H9 (cell line): ENCODE data around the gene RDH13. TPM values are rescaled to one million over a fixed set of nuclear protein-coding genes. Genes with fewer than 3 reads are reported as not detected.

Experiments used
- DNase-seq: peaks from one replicate; pipeline ENCODE4 v3.0.0-alpha.2; 2017
- H2AFZ ChIP-seq: one replicate; pipeline ENCODE4 v1.6.1; 2013; ENCODE audit warnings: mild to moderate bottlenecking, low read length, control low read depth, moderate library complexity
- H2AK5ac ChIP-seq: 2 replicates; pipeline ENCODE4 v1.6.1; 2013; ENCODE audit warnings: low read length, control low read depth, mixed read lengths; ENCODE audit not compliant: insufficient read length
- H2BK120ac ChIP-seq: one replicate; pipeline ENCODE4 v1.6.1; 2013; ENCODE audit warnings: low read depth, mild to moderate bottlenecking, low read length, control low read depth, inconsistent platforms; ENCODE audit not compliant: poor library complexity, severe bottlenecking
- H2BK12ac ChIP-seq: 2 replicates; pipeline ENCODE4 v1.6.1; 2013; ENCODE audit warnings: low read length, control low read depth, mixed read lengths, low read depth; ENCODE audit not compliant: insufficient read length
- H2BK15ac ChIP-seq: 2 replicates; pipeline ENCODE4 v1.6.1; 2013; ENCODE audit warnings: low read depth, low read length, control low read depth
- H2BK20ac ChIP-seq: one replicate; pipeline ENCODE4 v1.6.1; 2013; ENCODE audit warnings: low read depth, mild to moderate bottlenecking, low read length, control low read depth, inconsistent platforms; ENCODE audit not compliant: poor library complexity, severe bottlenecking
- H2BK5ac ChIP-seq: 2 replicates; pipeline ENCODE4 v1.6.1; 2013; ENCODE audit warnings: low read length, control low read depth, mixed read lengths; ENCODE audit not compliant: insufficient read length
- H3K14ac ChIP-seq: 2 replicates; pipeline ENCODE4 v1.6.1; 2013; ENCODE audit warnings: low read length, control low read depth; ENCODE audit not compliant: insufficient read depth
- H3K18ac ChIP-seq: 2 replicates; pipeline ENCODE4 v1.6.1; 2013; ENCODE audit warnings: low read depth, mild to moderate bottlenecking, mixed read lengths, low read length, control low read depth; ENCODE audit not compliant: insufficient read length
- H3K23ac ChIP-seq: 2 replicates; pipeline ENCODE4 v1.6.1; 2013; ENCODE audit warnings: low read length, control low read depth, mixed read lengths, low read depth; ENCODE audit not compliant: insufficient read length
- H3K23me2 ChIP-seq: 2 replicates; pipeline ENCODE4 v1.6.1; 2013; ENCODE audit warnings: low read depth, mild to moderate bottlenecking, mixed read lengths, low read length, control low read depth; ENCODE audit not compliant: insufficient read length, poor library complexity, severe bottlenecking
- H3K27ac ChIP-seq: 2 replicates; pipeline ENCODE4 v1.5.1; 2013; ENCODE audit warnings: low read length, control low read depth, mixed read lengths, low read depth; ENCODE audit not compliant: insufficient read length
- H3K27me3 ChIP-seq: 2 replicates; pipeline ENCODE4 v1.6.1; 2013; ENCODE audit warnings: low read length, control low read depth, inconsistent platforms; ENCODE audit not compliant: insufficient read depth
- H3K4ac ChIP-seq: 2 replicates; pipeline ENCODE4 v1.6.1; 2013; ENCODE audit warnings: low read depth, mild to moderate bottlenecking, control low read depth, inconsistent platforms, low read length, moderate library complexity
- H3K4me1 ChIP-seq: 2 replicates; pipeline ENCODE4 v1.6.1; 2013; ENCODE audit warnings: low read length, control low read depth, inconsistent platforms; ENCODE audit not compliant: insufficient read depth
- H3K4me2 ChIP-seq: 2 replicates; pipeline ENCODE4 v1.6.1; 2013; ENCODE audit warnings: low read length, control low read depth, mixed read lengths; ENCODE audit not compliant: insufficient read length, insufficient read depth
- H3K56ac ChIP-seq: 2 replicates; pipeline ENCODE4 v1.6.1; 2013; ENCODE audit warnings: low read depth, mild to moderate bottlenecking, mixed read lengths, low read length, control low read depth; ENCODE audit not compliant: insufficient read length
- H3K79me1 ChIP-seq: 2 replicates; pipeline ENCODE4 v1.6.1; 2013; ENCODE audit warnings: low read depth, mild to moderate bottlenecking, moderate library complexity, low read length, control low read depth, inconsistent platforms; ENCODE audit not compliant: insufficient read depth, poor library complexity, severe bottlenecking
- H3K79me2 ChIP-seq: 2 replicates; pipeline ENCODE4 v1.6.1; 2013; ENCODE audit warnings: low read length, control low read depth, inconsistent platforms; ENCODE audit not compliant: insufficient read depth
- H3K9ac ChIP-seq: 2 replicates; pipeline ENCODE4 v1.6.1; 2013; ENCODE audit warnings: low read length, control low read depth, mixed read lengths; ENCODE audit not compliant: insufficient read length; ENCODE audit errors: extremely low read depth
- H3K9me3 ChIP-seq: one replicate; pipeline ENCODE4 v1.6.1; 2013; ENCODE audit warnings: low read depth, low read length, inconsistent platforms; ENCODE audit not compliant: control insufficient read depth
- H3T11ph ChIP-seq: one replicate; pipeline ENCODE4 v1.6.1; 2013; ENCODE audit warnings: mild to moderate bottlenecking, low read length, control low read depth, inconsistent platforms
- H4K20me1 ChIP-seq: one replicate; pipeline ENCODE4 v1.6.1; 2013; ENCODE audit not compliant: control insufficient read depth, insufficient read length, insufficient read depth
- H4K5ac ChIP-seq: 2 replicates; pipeline ENCODE4 v1.6.1; 2013; ENCODE audit warnings: low read depth, mild to moderate bottlenecking, mixed read lengths, low read length, control low read depth; ENCODE audit not compliant: insufficient read length
- H4K8ac ChIP-seq: replicated peaks from 2 replicates; pipeline ENCODE4 v1.6.1; 2013; ENCODE audit warnings: low read length, control low read depth, mixed read lengths, low read depth; ENCODE audit not compliant: insufficient read length
- H4K91ac ChIP-seq: 2 replicates; pipeline ENCODE4 v1.6.1; 2013; ENCODE audit warnings: low read depth, mild to moderate bottlenecking, moderate library complexity, mixed read lengths, low read length, control low read depth; ENCODE audit not compliant: insufficient read length
- H3K27ac Mint-ChIP-seq, 3 experiments: 2 replicates in 2 of 3; 3 replicates in 1 of 3; pipeline ENCODE4 v1.8.0; 2020 to 2021; ENCODE audit warnings: mixed read lengths in 3 of 3, mild to moderate bottlenecking in 1 of 3, moderate library complexity in 1 of 3
- H3K27me3 Mint-ChIP-seq: 2 replicates; pipeline ENCODE4 v1.8.0; 2021; ENCODE audit warnings: low read depth, mild to moderate bottlenecking, moderate library complexity, mixed read lengths
- H3K36me3 Mint-ChIP-seq, 3 experiments: 2 replicates in 2 of 3; 3 replicates in 1 of 3; pipeline ENCODE4 v1.8.0; 2020 to 2021; ENCODE audit warnings: low read depth in 3 of 3, mixed read lengths in 3 of 3; ENCODE audit not compliant: insufficient read depth in 1 of 3
- H3K4me1 Mint-ChIP-seq, 2 experiments: 2 replicates each; pipeline ENCODE4 v1.8.0; 2020; ENCODE audit warnings: mixed read lengths in 2 of 2
- H3K4me3 Mint-ChIP-seq, 2 experiments: 2 replicates in 1 of 2; 3 replicates in 1 of 2; pipeline ENCODE4 v1.8.0; 2020 to 2021; ENCODE audit warnings: mild to moderate bottlenecking in 2 of 2, mixed read lengths in 2 of 2, moderate library complexity in 1 of 2
- H3K9me3 Mint-ChIP-seq, 2 experiments: 2 replicates in 1 of 2; 3 replicates in 1 of 2; pipeline ENCODE4 v1.8.0; 2020; ENCODE audit warnings: mild to moderate bottlenecking in 2 of 2, mixed read lengths in 2 of 2, moderate library complexity in 1 of 2
- WGBS: extraction: QIAGEN DNeasy Blood & Tissue Kit; methylation state at CpG from one replicate; pipeline ENCODE4 v1.1.7; 2013; ENCODE audit warnings: missing lambda C conversion rate, low lambda C conversion rate, mixed read lengths; ENCODE audit not compliant: insufficient read length; ENCODE audit errors: extremely low coverage; 5-methylcytosine and 5-hydroxymethylcytosine counted together
- total RNA-seq: library from RNA; stranded (reverse); gene quantifications from 2 replicates; pipeline ENCODE4 v1.2.1, GENCODE V29; 2021
- TF ChIP-seq, protein P1 (sequence below): fragments of 200-600 bp; sonication (generic); conservative IDR thresholded peaks from 3 replicates; pipeline ENCODE4 v1.8.0; 2021; ENCODE audit warnings: antibody characterized with exemption, mild to moderate bottlenecking

RDH13 gene
- total RNA-seq, 1 experiment from 2014 or later: 21.5 TPM

DNA sequence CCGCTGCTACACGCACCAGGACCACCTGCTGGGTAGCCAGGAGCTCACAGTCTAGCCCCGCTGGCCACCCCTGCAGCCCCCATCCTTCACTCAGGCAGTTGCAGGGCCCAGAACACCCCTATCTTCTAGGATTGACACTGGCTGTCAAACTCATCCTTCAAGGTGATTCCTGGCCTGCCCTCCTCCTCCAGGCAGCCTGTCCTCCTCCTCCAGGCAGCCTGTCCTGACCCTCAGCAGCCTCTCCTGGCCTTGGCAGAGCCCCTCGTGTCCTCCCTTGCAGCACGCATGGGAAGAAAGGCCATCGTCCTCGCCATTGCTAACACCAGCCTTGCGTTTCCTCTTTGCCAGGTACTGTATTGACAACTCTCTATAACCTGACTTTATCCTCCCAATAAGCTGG is 9.0 kb upstream of the RDH13 start:
- Histone ChIP-seq H2BK20ac (no peak overlapping the region), H2AK5ac (no peak overlapping the region), H2BK12ac (no peak overlapping the region), H4K8ac (no peak overlapping the region), H3K27me3 (peaks cover 34% of the 10 kb centered on the region), H2AFZ (no peak overlapping the region), H4K5ac (no peak overlapping the region), H3K4ac (no peak overlapping the region), H3K23ac (no peak overlapping the region), H3K79me2 (no peaks in the 10 kb centered on the region), H3K4me2 (no peak overlapping the region), H3K14ac (no peak overlapping the region; the same call in 1 of the 2 replicates), H3K23me2 (peaks cover 8% of the 10 kb centered on the region), H4K20me1 (no peaks in the 10 kb centered on the region), H3T11ph (no peak overlapping the region), H3K4me1 (peaks cover 9% of the 10 kb centered on the region), H2BK120ac (no peak overlapping the region), H2BK5ac (no peak overlapping the region), H3K9ac (no peak overlapping the region), H3K56ac (no peak overlapping the region), H2BK15ac (no peak overlapping the region), H4K91ac (no peak overlapping the region), H3K9me3 (no peaks in the 10 kb centered on the region), H3K18ac (no peak overlapping the region), H3K79me1 (no peaks in the 10 kb centered on the region), H3K27ac (no peak overlapping the region)
- H3K27ac Mint-ChIP-seq: 0 out of 7 replicates have a peak overlapping the region, but pooled peaks of 1 of the 3 experiments have one; percentile 32
- no peak for DNase-seq
- peaks cover 30 to 39% of the 10 kb centered on the region in 2 experiments for H3K4me1 Mint-ChIP-seq
- H3K4me3 Mint-ChIP-seq: no peak overlapping the region
- peaks cover 93% of the 10 kb centered on the region for H3K27me3 Mint-ChIP-seq
- TF ChIP-seq, protein P1, sequence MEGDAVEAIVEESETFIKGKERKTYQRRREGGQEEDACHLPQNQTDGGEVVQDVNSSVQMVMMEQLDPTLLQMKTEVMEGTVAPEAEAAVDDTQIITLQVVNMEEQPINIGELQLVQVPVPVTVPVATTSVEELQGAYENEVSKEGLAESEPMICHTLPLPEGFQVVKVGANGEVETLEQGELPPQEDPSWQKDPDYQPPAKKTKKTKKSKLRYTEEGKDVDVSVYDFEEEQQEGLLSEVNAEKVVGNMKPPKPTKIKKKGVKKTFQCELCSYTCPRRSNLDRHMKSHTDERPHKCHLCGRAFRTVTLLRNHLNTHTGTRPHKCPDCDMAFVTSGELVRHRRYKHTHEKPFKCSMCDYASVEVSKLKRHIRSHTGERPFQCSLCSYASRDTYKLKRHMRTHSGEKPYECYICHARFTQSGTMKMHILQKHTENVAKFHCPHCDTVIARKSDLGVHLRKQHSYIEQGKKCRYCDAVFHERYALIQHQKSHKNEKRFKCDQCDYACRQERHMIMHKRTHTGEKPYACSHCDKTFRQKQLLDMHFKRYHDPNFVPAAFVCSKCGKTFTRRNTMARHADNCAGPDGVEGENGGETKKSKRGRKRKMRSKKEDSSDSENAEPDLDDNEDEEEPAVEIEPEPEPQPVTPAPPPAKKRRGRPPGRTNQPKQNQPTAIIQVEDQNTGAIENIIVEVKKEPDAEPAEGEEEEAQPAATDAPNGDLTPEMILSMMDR: no peak
- H3K9me3 Mint-ChIP-seq: peaks cover 4 to 5% of the 10 kb centered on the region in 2 experiments; a peak in 4 of 5 replicates
- no CpG with 5 or more reads among the region's 8 CpGs for WGBS
- H3K36me3 Mint-ChIP-seq: no peaks in the 10 kb centered on the region; a peak in 1 of 7 replicates
